GM12878 (cell line): ENCODE data around the gene OR10X1. TPM values are rescaled to one million over a fixed set of nuclear protein-coding genes. Genes with fewer than 3 reads are reported as not detected.

Source experiments
- IKZF2 ChIP-seq, 2 experiments: fragments of 450-650 bp; IDR thresholded peaks; 2 replicates each; pipeline ENCODE4 v1.6.1; 2017; ENCODE audit warnings: mild to moderate bottlenecking in 2 of 2, moderate library complexity in 2 of 2
- NFXL1 ChIP-seq: fragments of 450-650 bp; IDR thresholded peaks from 2 replicates; pipeline ENCODE4 v1.6.1; 2017; ENCODE audit warnings: antibody characterized with exemption, mild to moderate bottlenecking, borderline replicate concordance
- RB1 ChIP-seq: fragments of 450-650 bp; formaldehyde crosslinking; IDR thresholded peaks from 2 replicates; pipeline ENCODE4 v1.6.1; 2017; ENCODE audit warnings: mild to moderate bottlenecking, borderline replicate concordance
- polyA plus RNA-seq, 11 experiments: library from polyadenylated mRNA; depleted of rRNA in 4 of 11; unstranded in 6 of 11; stranded (reverse) in 5 of 11; fragments of >200 nt; fragmentation: Nextera tagmentation in 4 of 11; fragmentation: Illumina TruSeq in 1 of 11; extraction: Ambion mirVana in 4 of 11; extraction: Trizol in 1 of 11; gene quantifications; 1 replicate in 1 of 11; 2 replicates in 10 of 11; pipeline versions ENCODE4 v1.2.1 to v1.2.3, GENCODE V29; 2011 to 2016; ENCODE audit warnings: inconsistent platforms in 2 of 11, missing spikeins in 2 of 11, low read depth in 1 of 11
- total RNA-seq, 4 experiments: library from RNA; depleted of rRNA in 3 of 4; stranded (reverse); fragments of >200 nt in 3 of 4; fragmentation: Illumina TruSeq in 1 of 4; extraction: Trizol in 1 of 4; gene quantifications; 2 replicates each; pipeline versions ENCODE4 v1.2.1 to v1.2.3, GENCODE V29; 2013 to 2021
- TF ChIP-seq, protein P1 (sequence below): IDR thresholded peaks from 2 replicates; pipeline ENCODE4 v1.6.1; 2012; ENCODE audit warnings: improper control_type of control experiment, low read depth, low read length; ENCODE audit not compliant: insufficient replicate concordance
- TF ChIP-seq, protein P2 (sequence below): fragments of 450-650 bp; IDR thresholded peaks from 2 replicates; pipeline ENCODE4 v1.6.1; 2017; ENCODE audit warnings: antibody characterized with exemption, mild to moderate bottlenecking, moderate library complexity

The OR10X1 gene
- total and polyA plus RNA-seq, 10 of the 15 experiments (the other 5 are each of a cell fraction or from before 2014, with no cell fraction given) = not detected

DNA sequence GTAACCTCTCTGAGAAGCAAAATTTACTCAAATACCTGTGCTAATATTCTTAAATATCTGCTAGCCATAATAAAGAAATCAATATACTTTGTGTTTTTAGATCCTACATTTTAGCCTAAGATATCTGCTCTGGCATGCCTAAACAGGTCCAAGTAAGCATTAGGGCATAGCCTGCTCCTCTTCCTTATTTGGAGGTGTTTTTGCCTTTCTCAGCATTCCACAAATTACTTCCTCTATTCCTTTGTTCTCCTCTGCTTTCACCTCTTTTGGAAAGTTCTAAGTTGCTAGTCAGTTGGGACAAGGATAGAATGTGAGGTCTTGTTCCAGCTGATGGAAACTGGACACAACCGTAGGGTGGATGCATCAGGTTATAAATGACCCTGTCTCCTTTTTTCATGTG, 7.2 kb upstream of the OR10X1 start (continued):
- TF ChIP-seq, protein P1, sequence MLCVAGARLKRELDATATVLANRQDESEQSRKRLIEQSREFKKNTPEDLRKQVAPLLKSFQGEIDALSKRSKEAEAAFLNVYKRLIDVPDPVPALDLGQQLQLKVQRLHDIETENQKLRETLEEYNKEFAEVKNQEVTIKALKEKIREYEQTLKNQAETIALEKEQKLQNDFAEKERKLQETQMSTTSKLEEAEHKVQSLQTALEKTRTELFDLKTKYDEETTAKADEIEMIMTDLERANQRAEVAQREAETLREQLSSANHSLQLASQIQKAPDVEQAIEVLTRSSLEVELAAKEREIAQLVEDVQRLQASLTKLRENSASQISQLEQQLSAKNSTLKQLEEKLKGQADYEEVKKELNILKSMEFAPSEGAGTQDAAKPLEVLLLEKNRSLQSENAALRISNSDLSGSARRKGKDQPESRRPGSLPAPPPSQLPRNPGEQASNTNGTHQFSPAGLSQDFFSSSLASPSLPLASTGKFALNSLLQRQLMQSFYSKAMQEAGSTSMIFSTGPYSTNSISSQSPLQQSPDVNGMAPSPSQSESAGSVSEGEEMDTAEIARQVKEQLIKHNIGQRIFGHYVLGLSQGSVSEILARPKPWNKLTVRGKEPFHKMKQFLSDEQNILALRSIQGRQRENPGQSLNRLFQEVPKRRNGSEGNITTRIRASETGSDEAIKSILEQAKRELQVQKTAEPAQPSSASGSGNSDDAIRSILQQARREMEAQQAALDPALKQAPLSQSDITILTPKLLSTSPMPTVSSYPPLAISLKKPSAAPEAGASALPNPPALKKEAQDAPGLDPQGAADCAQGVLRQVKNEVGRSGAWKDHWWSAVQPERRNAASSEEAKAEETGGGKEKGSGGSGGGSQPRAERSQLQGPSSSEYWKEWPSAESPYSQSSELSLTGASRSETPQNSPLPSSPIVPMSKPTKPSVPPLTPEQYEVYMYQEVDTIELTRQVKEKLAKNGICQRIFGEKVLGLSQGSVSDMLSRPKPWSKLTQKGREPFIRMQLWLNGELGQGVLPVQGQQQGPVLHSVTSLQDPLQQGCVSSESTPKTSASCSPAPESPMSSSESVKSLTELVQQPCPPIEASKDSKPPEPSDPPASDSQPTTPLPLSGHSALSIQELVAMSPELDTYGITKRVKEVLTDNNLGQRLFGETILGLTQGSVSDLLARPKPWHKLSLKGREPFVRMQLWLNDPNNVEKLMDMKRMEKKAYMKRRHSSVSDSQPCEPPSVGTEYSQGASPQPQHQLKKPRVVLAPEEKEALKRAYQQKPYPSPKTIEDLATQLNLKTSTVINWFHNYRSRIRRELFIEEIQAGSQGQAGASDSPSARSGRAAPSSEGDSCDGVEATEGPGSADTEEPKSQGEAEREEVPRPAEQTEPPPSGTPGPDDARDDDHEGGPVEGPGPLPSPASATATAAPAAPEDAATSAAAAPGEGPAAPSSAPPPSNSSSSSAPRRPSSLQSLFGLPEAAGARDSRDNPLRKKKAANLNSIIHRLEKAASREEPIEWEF = no peak
- TF ChIP-seq, protein P2, sequence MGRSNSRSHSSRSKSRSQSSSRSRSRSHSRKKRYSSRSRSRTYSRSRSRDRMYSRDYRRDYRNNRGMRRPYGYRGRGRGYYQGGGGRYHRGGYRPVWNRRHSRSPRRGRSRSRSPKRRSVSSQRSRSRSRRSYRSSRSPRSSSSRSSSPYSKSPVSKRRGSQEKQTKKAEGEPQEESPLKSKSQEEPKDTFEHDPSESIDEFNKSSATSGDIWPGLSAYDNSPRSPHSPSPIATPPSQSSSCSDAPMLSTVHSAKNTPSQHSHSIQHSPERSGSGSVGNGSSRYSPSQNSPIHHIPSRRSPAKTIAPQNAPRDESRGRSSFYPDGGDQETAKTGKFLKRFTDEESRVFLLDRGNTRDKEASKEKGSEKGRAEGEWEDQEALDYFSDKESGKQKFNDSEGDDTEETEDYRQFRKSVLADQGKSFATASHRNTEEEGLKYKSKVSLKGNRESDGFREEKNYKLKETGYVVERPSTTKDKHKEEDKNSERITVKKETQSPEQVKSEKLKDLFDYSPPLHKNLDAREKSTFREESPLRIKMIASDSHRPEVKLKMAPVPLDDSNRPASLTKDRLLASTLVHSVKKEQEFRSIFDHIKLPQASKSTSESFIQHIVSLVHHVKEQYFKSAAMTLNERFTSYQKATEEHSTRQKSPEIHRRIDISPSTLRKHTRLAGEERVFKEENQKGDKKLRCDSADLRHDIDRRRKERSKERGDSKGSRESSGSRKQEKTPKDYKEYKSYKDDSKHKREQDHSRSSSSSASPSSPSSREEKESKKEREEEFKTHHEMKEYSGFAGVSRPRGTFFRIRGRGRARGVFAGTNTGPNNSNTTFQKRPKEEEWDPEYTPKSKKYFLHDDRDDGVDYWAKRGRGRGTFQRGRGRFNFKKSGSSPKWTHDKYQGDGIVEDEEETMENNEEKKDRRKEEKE = no peak
- no peak for TF ChIP-seq IKZF2 (IDR thresholded peaks at IDR 0.05)
- no peak for TF ChIP-seq RB1
- no peak for TF ChIP-seq NFXL1
- TF ChIP-seq, all 136 proteins: peak for 0
